Astrocyte of the cerebellum (primary cell): Measurements from ENCODE around the gene CREB5.

Experiments
- DNase-seq: peaks from one replicate; pipeline ENCODE4 v3.0.0-alpha.2; 2011; ENCODE audit warnings: low read depth
- H3K4me3 ChIP-seq: 2 replicates; pipeline ENCODE4 v1.5.1; 2011; ENCODE audit warnings: mild to moderate bottlenecking, low read depth, low read length, moderate library complexity
- CTCF ChIP-seq: IDR thresholded peaks from 2 replicates; pipeline ENCODE4 v1.5.1; 2012; ENCODE audit warnings: low read length, low read depth, moderate library complexity, mild to moderate bottlenecking; ENCODE audit errors: missing control alignments
- in situ Hi-C: cut with HindIII; loops from 2 replicates; pipeline ENCODE4 v1.10.0; 2017; ENCODE audit warnings: low sequenced_read_pairs

The CREB5 gene

DNA sequence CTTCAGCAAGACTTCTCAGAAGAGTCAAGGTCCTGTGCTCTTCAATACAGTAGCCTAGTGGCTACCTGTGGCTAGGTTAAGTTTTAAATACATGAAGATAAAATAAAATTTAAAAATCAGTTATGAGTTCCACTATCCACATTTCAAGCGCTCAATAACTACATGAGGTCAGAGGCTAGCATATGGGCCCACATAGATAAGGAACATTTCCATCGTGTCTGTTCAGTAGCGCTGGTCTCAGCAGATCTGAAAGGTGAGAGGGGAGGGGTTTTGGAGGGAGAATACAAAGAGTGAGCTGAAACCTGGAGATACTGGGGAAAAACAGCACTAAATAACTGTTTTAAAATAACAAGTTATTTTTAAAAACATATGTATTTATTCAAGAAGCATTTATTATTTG lies 326.8 kb downstream of the CREB5 start:
- no peak overlapping the region for H3K4me3 ChIP-seq
- no peak for DNase-seq
- in situ Hi-C loops = no loop called here
- TF ChIP-seq CTCF = no peak

DNA sequence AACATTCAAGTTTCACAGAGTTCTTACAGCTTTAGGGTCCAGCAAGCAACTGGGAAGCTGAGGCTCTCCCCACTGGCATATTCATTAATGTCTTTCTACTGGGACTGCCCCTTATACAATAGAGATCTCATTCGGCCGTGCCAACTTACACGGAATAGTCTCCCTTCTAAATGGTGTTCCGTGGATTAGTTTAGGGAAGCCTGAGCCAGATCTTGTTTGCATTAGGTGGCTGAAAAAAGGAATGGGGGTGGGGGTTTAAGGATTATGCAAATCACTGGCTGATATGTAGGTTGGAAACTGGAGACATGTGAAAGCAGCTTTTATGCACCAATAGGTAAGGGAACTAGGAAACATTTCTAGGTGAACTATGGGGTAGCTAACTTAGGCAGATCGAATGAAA lies 327.5 kb downstream of the CREB5 start:
- no peak overlapping the region for H3K4me3 ChIP-seq
- TF ChIP-seq CTCF = no peak
- no peak for DNase-seq
- in situ Hi-C loops = no loop called here

DNA sequence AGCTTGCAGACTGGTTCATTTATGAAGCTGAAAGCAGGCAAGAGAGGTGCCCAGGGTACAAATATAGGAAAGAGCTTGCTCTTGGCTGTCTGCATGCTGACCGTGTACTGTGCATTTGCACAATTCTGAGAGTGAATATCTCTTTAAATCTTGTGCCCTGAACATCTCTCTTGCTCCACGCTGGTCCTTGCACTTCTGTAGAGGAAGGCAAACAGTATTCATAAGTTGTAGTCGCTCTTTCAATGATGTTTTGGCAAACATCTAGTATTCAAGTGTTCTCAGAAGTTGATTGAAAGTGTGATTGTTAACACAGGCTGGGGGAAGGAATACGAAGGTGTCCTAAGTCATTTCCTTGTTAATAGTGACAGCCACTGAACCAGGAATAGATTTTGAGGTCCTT lies 332.6 kb downstream of the CREB5 start:
- no peak for TF ChIP-seq CTCF
- in situ Hi-C loops = no loop called here
- no peak for DNase-seq
- H3K4me3 ChIP-seq = no peak overlapping the region

DNA sequence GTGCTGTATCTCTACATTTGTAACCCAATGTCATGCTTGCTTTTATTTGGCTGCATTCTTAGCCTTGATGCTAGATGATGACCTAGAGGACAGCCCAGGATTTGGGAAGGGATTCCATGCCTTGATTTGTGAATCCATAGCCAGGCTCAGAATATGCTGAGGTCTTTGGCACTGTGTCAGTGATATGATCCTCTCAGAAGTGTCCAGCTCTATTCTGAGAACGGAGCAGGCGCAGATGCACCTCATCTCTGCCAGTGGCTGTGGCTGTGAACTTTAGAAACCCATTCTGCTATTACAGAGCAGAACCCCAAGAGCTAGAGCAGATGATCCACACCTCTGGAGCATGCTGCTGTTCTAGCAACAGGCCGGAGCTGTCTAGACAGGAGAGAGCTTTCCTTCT lies 333.0 kb downstream of the CREB5 start:
- DNase-seq = no peak
- TF ChIP-seq CTCF = no peak
- H3K4me3 ChIP-seq = no peak overlapping the region
- in situ Hi-C loops = no loop called here

- H3K4me3 ChIP-seq = no peak overlapping the region
- no peak for DNase-seq
- in situ Hi-C loops = no loop called here
- no peak for TF ChIP-seq CTCF
These were observed 335.1 kb downstream of the CREB5 start for GRCh38 chr7:28747404-28747803.

- in situ Hi-C loops = no loop called here
- DNase-seq = no peak
- no peak overlapping the region for H3K4me3 ChIP-seq
- TF ChIP-seq CTCF = no peak
These were observed 335.5 kb downstream of the CREB5 start for GRCh38 chr7:28747854-28748253.

DNA sequence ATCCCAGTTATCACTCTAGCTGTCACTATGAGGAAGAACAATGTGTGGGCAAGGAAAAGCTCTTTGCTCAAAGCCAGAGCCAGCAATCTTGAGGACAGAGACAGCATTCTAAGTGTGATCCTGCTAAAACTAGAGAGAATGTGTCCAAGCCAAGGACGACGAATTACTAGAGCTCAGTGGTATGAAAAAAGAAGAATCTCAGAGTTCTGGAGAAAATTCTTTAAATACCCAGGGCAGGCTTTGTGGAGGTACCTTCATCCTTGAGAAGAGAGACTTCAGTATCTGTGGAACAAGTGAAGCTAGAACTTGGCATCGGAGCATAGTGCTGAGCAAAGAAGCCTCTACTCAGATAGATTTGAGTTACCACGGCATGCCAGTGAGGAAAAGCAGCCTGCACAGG lies 336.0 kb downstream of the CREB5 start:
- in situ Hi-C loops = no loop called here
- DNase-seq = no peak
- no peak for TF ChIP-seq CTCF
- H3K4me3 ChIP-seq = no peak overlapping the region
